OCI-LY7 (cell line): ENCODE results near the gene GBE1. TPM values are rescaled to one million over a fixed set of nuclear protein-coding genes. Genes with fewer than 3 reads are reported as not detected.

ENCODE experiments used
- BruUV-seq: library from RNA; stranded (reverse); fragments of 400-500 nt; replicated peaks from 2 replicates; lab custom pipeline; 2021; lab: Mats Ljungman, UMichigan
- CTCF ChIA-PET: fragments of 300-600 bp; sonication (Branson Sonifier 250); formaldehyde crosslinking; loops from one replicate; lab custom pipeline; 2022; ENCODE audit warnings: antibody characterized with exemption; ENCODE audit not compliant: unreplicated experiment; lab: Charles Lee
- POLR2A ChIA-PET: fragments of 300-600 bp; sonication (Branson Sonifier 250); formaldehyde crosslinking; loops from one replicate; lab custom pipeline; 2022; ENCODE audit warnings: antibody characterized with exemption; lab: Charles Lee
- DNase-seq: peaks from one replicate; pipeline ENCODE4 v3.0.0-alpha.2; 2015; ENCODE audit warnings: low spot score
- H2AFZ ChIP-seq: fragments of 200-600 bp; sonication (generic), shearing (Covaris generic); 2 replicates; pipeline ENCODE4 v1.6.1; 2014; ENCODE audit warnings: mild to moderate bottlenecking, antibody characterized with exemption, low read length, moderate library complexity
- H3K27ac ChIP-seq: fragments of 200-600 bp; sonication (generic); 2 replicates; pipeline ENCODE4 v1.5.1; 2014; ENCODE audit warnings: mixed run types, low read depth, mild to moderate bottlenecking, moderate library complexity, low read length, inconsistent platforms; ENCODE audit not compliant: poor library complexity, severe bottlenecking
- H3K36me3 ChIP-seq: fragments of 200-600 bp; sonication (generic); 2 replicates; pipeline ENCODE4 v1.6.1; 2014; ENCODE audit warnings: mild to moderate bottlenecking, antibody characterized with exemption, low read length, moderate library complexity, mixed read lengths; ENCODE audit not compliant: insufficient read depth
- H3K4me1 ChIP-seq: fragments of 200-600 bp; sonication (generic); 2 replicates; pipeline ENCODE4 v1.5.1; 2014; ENCODE audit warnings: mild to moderate bottlenecking, low read length; ENCODE audit not compliant: insufficient read depth, poor library complexity, severe bottlenecking
- H3K4me2 ChIP-seq: fragments of 200-600 bp; sonication (generic); 2 replicates; pipeline ENCODE4 v1.6.1; 2014; ENCODE audit warnings: mild to moderate bottlenecking, low read length
- H3K4me3 ChIP-seq: fragments of 200-600 bp; sonication (generic); 2 replicates; pipeline ENCODE4 v1.5.1; 2014; ENCODE audit warnings: mild to moderate bottlenecking, low read depth, low read length; ENCODE audit not compliant: poor library complexity, severe bottlenecking
- H3K79me2 ChIP-seq: fragments of 200-600 bp; sonication (generic); 2 replicates; pipeline ENCODE4 v1.6.1; 2016; ENCODE audit warnings: low read depth, mild to moderate bottlenecking, low read length, moderate library complexity, mixed read lengths; ENCODE audit not compliant: insufficient read depth
- H3K9me2 ChIP-seq: fragments of 200-600 bp; sonication (generic); 2 replicates; pipeline ENCODE4 v1.6.1; 2016; ENCODE audit warnings: mild to moderate bottlenecking, low read length, mixed read lengths; ENCODE audit not compliant: insufficient read depth
- H3K9me3 ChIP-seq: fragments of 200-600 bp; sonication (generic); 2 replicates; pipeline ENCODE4 v1.6.1; 2014; ENCODE audit warnings: mild to moderate bottlenecking, mixed run types, low read length, mixed read lengths
- H4K20me1 ChIP-seq: fragments of 200-600 bp; sonication (generic); 2 replicates; pipeline ENCODE4 v1.6.1; 2014; ENCODE audit warnings: mild to moderate bottlenecking, antibody characterized with exemption, low read length, moderate library complexity, mixed read lengths; ENCODE audit not compliant: insufficient read depth
- CTCF ChIP-seq: fragments of 200-600 bp; sonication (generic); conservative IDR thresholded peaks from 2 replicates; pipeline ENCODE4 v1.5.1; 2014; ENCODE audit warnings: mild to moderate bottlenecking, antibody characterized with exemption, low read length, moderate library complexity, mixed read lengths
- EZH2phosphoT487 ChIP-seq: fragments of 200-600 bp; sonication (generic); IDR thresholded peaks from 2 replicates; pipeline ENCODE4 v1.6.1; 2018; ENCODE audit warnings: low read depth, borderline replicate concordance, mild to moderate bottlenecking, mixed run types, antibody characterized with exemption, low read length, moderate library complexity, mixed read lengths
- intact Hi-C: fragments of 100-400 bp; cut with micrococcal nuclease; formaldehyde crosslinking; loops from one replicate; pipeline ENCODE4 v1.10.0; 2022; ENCODE audit not compliant: unreplicated experiment
- total RNA-seq, 2 experiments: library from RNA; depleted of rRNA in 1 of 2; stranded (reverse); fragments of >200 nt in 1 of 2; shearing (Covaris generic) in 1 of 2; gene quantifications; 2 replicates each; pipeline ENCODE4 v1.2.3, GENCODE V29; 2014 to 2022

Gene GBE1
- total RNA-seq, 2 experiments from 2014 or later = 10.7 to 24.4 TPM

- intact Hi-C loops = loop anchor here (10.0 kb wide), 1 partner anchor 273 kb away; the partner anchor contains the start of gene GBE1
- CTCF ChIA-PET = no interaction called here
- no TSS peak for BruUV-seq
Measured at GRCh38 chr3:81492040-81492439, 269.4 kb downstream of the GBE1 start.

GRCh38 chr3:81490541-81491288, 270.7 kb downstream of the GBE1 start:
- Histone ChIP-seq H3K9me3 (no peaks in the 10 kb centered on the region), H4K20me1 (no peaks in the 10 kb centered on the region), H3K79me2 (no peaks in the 10 kb centered on the region), H3K4me2 (no peak overlapping the region), H3K9me2 (no peaks in the 10 kb centered on the region), H3K27ac (no peak overlapping the region), H3K36me3 (no peaks in the 10 kb centered on the region), H2AFZ (no peak overlapping the region), H3K4me3 (no peak overlapping the region), H3K4me1 (peaks cover 3% of the 10 kb centered on the region)
- TF ChIP-seq CTCF = peak; percentile 92
- TF ChIP-seq EZH2phosphoT487 = no peak
- intact Hi-C loops = loop anchor here (2.0 to 10.0 kb wide), 2 partner anchors 274 to 642 kb away; partner anchors contain the start of gene GBE1
- peak; percentile 84 for DNase-seq
- no TSS peak for BruUV-seq
- POLR2A ChIA-PET = interaction anchor here (0.5 to 1.1 kb wide), 3 partner anchors 640 to 1696 kb away, joined by 3 read pairs; no protein-coding TSS in a partner anchor
- CTCF ChIA-PET = interaction anchor here (1.0 kb wide), 1 partner anchor 27 kb away, joined by 3 read pairs; no protein-coding TSS in a partner anchor

More at GRCh38 chr3:81492040-81492439, 269.4 kb downstream of the GBE1 start:
- no peak overlapping the region for H3K4me3 ChIP-seq
- H3K27ac ChIP-seq = no peak overlapping the region
- no peak overlapping the region for H2AFZ ChIP-seq
- no peaks in the 10 kb centered on the region for H3K79me2 ChIP-seq
- no peaks in the 10 kb centered on the region for H3K9me2 ChIP-seq
- POLR2A ChIA-PET = interaction anchor here (0.6 to 0.7 kb wide), 2 partner anchors 1015 to 1091 kb away, joined by 4 read pairs; no protein-coding TSS in a partner anchor
- DNase-seq = no peak
- no peaks in the 10 kb centered on the region for H3K9me3 ChIP-seq
- no peak overlapping the region for H3K4me2 ChIP-seq
- no peaks in the 10 kb centered on the region for H3K36me3 ChIP-seq
- H3K4me1 ChIP-seq = no peaks in the 10 kb centered on the region
- TF ChIP-seq EZH2phosphoT487 = no peak
- H4K20me1 ChIP-seq = no peaks in the 10 kb centered on the region

GRCh38 chr3:81485444-81485865, 276.0 kb downstream of the GBE1 start:
- peak; percentile 3 for DNase-seq
- H2AFZ ChIP-seq = peak overlapping the region; percentile 62
- no TSS peak for BruUV-seq
- TF ChIP-seq CTCF (no peak), EZH2phosphoT487 (no peak)
- H3K9me2 ChIP-seq = no peaks in the 10 kb centered on the region
- no peaks in the 10 kb centered on the region for H3K79me2 ChIP-seq
- H3K4me1 ChIP-seq = peaks cover 11% of the 10 kb centered on the region
- H3K9me3 ChIP-seq = no peaks in the 10 kb centered on the region
- H3K36me3 ChIP-seq = no peaks in the 10 kb centered on the region
- CTCF ChIA-PET = no interaction called here
- no peaks in the 10 kb centered on the region for H4K20me1 ChIP-seq
- intact Hi-C loops = no loop called here
- peak overlapping the region; percentile 50 for H3K4me2 ChIP-seq
- H3K27ac ChIP-seq = no peak overlapping the region
- POLR2A ChIA-PET = interaction anchor here (0.6 kb wide), 1 partner anchor 923 kb away, joined by 3 read pairs; no protein-coding TSS in a partner anchor
- peak overlapping the region; percentile 24 for H3K4me3 ChIP-seq
